Measurements from ENCODE around the gene CACNG5.

DNA sequence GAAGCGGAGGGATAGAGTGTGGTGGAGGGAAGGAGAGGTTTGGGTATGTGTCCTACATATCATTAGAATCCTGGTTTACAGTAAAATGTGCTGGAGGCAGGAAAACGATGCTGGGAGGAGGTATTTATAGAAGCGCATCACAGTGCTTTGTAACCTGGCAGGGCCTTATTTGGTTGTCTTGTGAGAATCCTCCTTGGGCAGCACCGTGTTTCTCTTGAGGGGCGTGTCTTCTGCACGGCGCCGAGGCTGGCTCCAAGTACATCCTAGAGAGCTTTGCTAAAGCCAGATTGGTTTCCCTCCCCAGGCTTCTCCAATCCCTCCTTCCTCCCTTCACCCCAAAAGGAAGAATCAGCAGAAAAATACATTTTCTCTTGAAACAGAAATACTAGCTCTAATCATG, 24.4 kb downstream of the CACNG5 start:
- TF ChIP-seq, protein P1, sequence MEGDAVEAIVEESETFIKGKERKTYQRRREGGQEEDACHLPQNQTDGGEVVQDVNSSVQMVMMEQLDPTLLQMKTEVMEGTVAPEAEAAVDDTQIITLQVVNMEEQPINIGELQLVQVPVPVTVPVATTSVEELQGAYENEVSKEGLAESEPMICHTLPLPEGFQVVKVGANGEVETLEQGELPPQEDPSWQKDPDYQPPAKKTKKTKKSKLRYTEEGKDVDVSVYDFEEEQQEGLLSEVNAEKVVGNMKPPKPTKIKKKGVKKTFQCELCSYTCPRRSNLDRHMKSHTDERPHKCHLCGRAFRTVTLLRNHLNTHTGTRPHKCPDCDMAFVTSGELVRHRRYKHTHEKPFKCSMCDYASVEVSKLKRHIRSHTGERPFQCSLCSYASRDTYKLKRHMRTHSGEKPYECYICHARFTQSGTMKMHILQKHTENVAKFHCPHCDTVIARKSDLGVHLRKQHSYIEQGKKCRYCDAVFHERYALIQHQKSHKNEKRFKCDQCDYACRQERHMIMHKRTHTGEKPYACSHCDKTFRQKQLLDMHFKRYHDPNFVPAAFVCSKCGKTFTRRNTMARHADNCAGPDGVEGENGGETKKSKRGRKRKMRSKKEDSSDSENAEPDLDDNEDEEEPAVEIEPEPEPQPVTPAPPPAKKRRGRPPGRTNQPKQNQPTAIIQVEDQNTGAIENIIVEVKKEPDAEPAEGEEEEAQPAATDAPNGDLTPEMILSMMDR (IDR thresholded peaks at IDR 0.05) = no peak
- TF ChIP-seq POLR2A (IDR thresholded peaks at IDR 0.05) = no peak
